T47D (cell line): ENCODE measurements around the gene CYBC1.

Experiments used
- DNase-seq, 2 experiments: peaks; one replicate each; pipeline versions ENCODE4 v3.0.0 to v3.0.0-alpha.2; 2011 to 2012; ENCODE audit warnings: low read depth in 1 of 2, low spot score in 1 of 2
- JUND ChIP-seq: IDR thresholded peaks from 2 replicates; pipeline ENCODE4 v1.6.1; 2012; ENCODE audit warnings: low read depth
- in situ Hi-C: cut with HindIII; loops from 2 replicates; pipeline ENCODE4 v1.10.0; 2016; ENCODE audit warnings: low sequenced_read_pairs, low pct_unique_long_range_greater_than_20kb

Gene CYBC1

GRCh38 chr17:82450357-82451106, at the start of gene CYBC1:
Gene CYBC1 (minus strand): TSS chr17:82450752. CDS start chr17:82449254, 1,498 bp downstream.
- in situ Hi-C loops: no loop called here
- DNase-seq: peak; percentile 77 to 95
- no peak for TF ChIP-seq JUND

GRCh38 chr17:82497483-82498405, 47.2 kb upstream of the CYBC1 start:
- no peak for TF ChIP-seq JUND
- in situ Hi-C loops: no loop called here
- peak in 1 of 2 experiments; percentile 60 for DNase-seq

- in situ Hi-C loops: no loop called here
- DNase-seq: peak; percentile 96 to 98
- no peak for TF ChIP-seq JUND
These were observed 46.2 kb upstream of the CYBC1 start for GRCh38 chr17:82496529-82497434.

GRCh38 chr17:82495844-82496528, 45.4 kb upstream of the CYBC1 start:
- TF ChIP-seq JUND: no peak
- in situ Hi-C loops: no loop called here
- DNase-seq: peak in 1 of 2 experiments; percentile 78

- TF ChIP-seq JUND: no peak
- in situ Hi-C loops: no loop called here
- DNase-seq: peak; percentile 74 to 94
These were observed 43.9 kb upstream of the CYBC1 start for GRCh38 chr17:82494236-82495055.

GRCh38 chr17:82493226-82493781, 42.8 kb upstream of the CYBC1 start:
- TF ChIP-seq JUND: no peak
- in situ Hi-C loops: no loop called here
- no peak for DNase-seq

- in situ Hi-C loops: no loop called here
- DNase-seq: no peak
- TF ChIP-seq JUND: no peak
These were observed 42.2 kb upstream of the CYBC1 start for GRCh38 chr17:82492643-82493225.

- in situ Hi-C loops: no loop called here
- no peak for TF ChIP-seq JUND
- DNase-seq: no peak
These were observed 41.0 kb upstream of the CYBC1 start for GRCh38 chr17:82491533-82491932.

- in situ Hi-C loops: no loop called here
- TF ChIP-seq JUND: no peak
- DNase-seq: no peak
These were observed 40.6 kb upstream of the CYBC1 start for GRCh38 chr17:82491196-82491530.

GRCh38 chr17:82490512-82491195, 40.1 kb upstream of the CYBC1 start:
- in situ Hi-C loops: no loop called here
- no peak for DNase-seq
- TF ChIP-seq JUND: no peak
